ENCODE data around the gene NT5C1B. TPM values are rescaled to one million over a fixed set of nuclear protein-coding genes. Genes with fewer than 3 reads are reported as not detected.

The NT5C1B gene
- total RNA-seq, 1 donor from 2014 or later = not detected

- no peaks in the 10 kb centered on the region for H3K36me3 Mint-ChIP-seq
Observed at GRCh38 chr2:18517386-18517785, 72.0 kb downstream of the NT5C1B start.

GRCh38 chr2:18516112-18516511 is 73.3 kb downstream of the NT5C1B start:
- Histone ChIP-seq H4K20me1 (ENCODE audit: low read depth) (no peaks in the 10 kb centered on the region), H3K9ac (no peak overlapping the region), H3F3A (ENCODE audit: low read depth) (no peaks in the 10 kb centered on the region), H2AFZ (replicated peaks) (no peak overlapping the region), H3K9me3 (ENCODE audit: low read depth) (no peaks in the 10 kb centered on the region), H3K27ac (no peak overlapping the region), H3K4me1 (no peaks in the 10 kb centered on the region), H3K4me3 (no peak overlapping the region), H3K79me2 (ENCODE audit: low read depth) (no peaks in the 10 kb centered on the region), H3K36me3 (no peaks in the 10 kb centered on the region), H3K4me2 (no peak overlapping the region), H3K27me3 (no peaks in the 10 kb centered on the region)
- H3K4me3 Mint-ChIP-seq = no peak overlapping the region
- H3K9me3 Mint-ChIP-seq = no peaks in the 10 kb centered on the region
- peaks cover 8% of the 10 kb centered on the region for H3K4me1 Mint-ChIP-seq
- peak; percentile 53 for DNase-seq (ENCODE audit: low spot score)
- TF ChIP-seq EZH2 (IDR thresholded peaks at IDR 0.05) = no peak
- TF ChIP-seq EZH2phosphoT487 (IDR thresholded peaks at IDR 0.05) = no peak
- no peak for TF ChIP-seq CTCF (IDR thresholded peaks at IDR 0.05)
- H3K36me3 Mint-ChIP-seq = no peaks in the 10 kb centered on the region
- no peak overlapping the region for H3K27ac Mint-ChIP-seq
- peaks cover 6% of the 10 kb centered on the region for H3K27me3 Mint-ChIP-seq (ENCODE audit: insufficient read depth, low read depth)

More at GRCh38 chr2:18517386-18517785, 72.0 kb downstream of the NT5C1B start:
- Histone ChIP-seq H4K20me1 (ENCODE audit: low read depth) (no peaks in the 10 kb centered on the region), H3K4me1 (no peaks in the 10 kb centered on the region), H3K27ac (no peak overlapping the region), H2AFZ (replicated peaks) (no peak overlapping the region), H3F3A (ENCODE audit: low read depth) (no peaks in the 10 kb centered on the region), H3K4me3 (no peak overlapping the region), H3K36me3 (no peaks in the 10 kb centered on the region), H3K9me3 (ENCODE audit: low read depth) (no peaks in the 10 kb centered on the region), H3K27me3 (no peaks in the 10 kb centered on the region), H3K4me2 (no peak overlapping the region), H3K79me2 (ENCODE audit: low read depth) (no peaks in the 10 kb centered on the region), H3K9ac (no peak overlapping the region)
- no peak for TF ChIP-seq EZH2phosphoT487 (IDR thresholded peaks at IDR 0.05)
- TF ChIP-seq CTCF (IDR thresholded peaks at IDR 0.05) = no peak
- no peak for TF ChIP-seq EZH2 (IDR thresholded peaks at IDR 0.05)
- H3K4me1 Mint-ChIP-seq = peaks cover 8% of the 10 kb centered on the region
- H3K27me3 Mint-ChIP-seq (ENCODE audit: insufficient read depth, low read depth) = peaks cover 4% of the 10 kb centered on the region
- H3K27ac Mint-ChIP-seq = no peak overlapping the region
- DNase-seq (ENCODE audit: low spot score) = no peak
- H3K4me3 Mint-ChIP-seq = no peak overlapping the region
- no peaks in the 10 kb centered on the region for H3K9me3 Mint-ChIP-seq

GRCh38 chr2:18514526-18515461 is 74.6 kb downstream of the NT5C1B start:
- Mint-ChIP-seq H3K9me3 (no peaks in the 10 kb centered on the region), H3K27ac (no peak overlapping the region), H3K4me3 (no peak overlapping the region), H3K4me1 (peaks cover 6% of the 10 kb centered on the region), H3K27me3 (ENCODE audit: insufficient read depth, low read depth) (peaks cover 6% of the 10 kb centered on the region), H3K36me3 (no peaks in the 10 kb centered on the region)
- Histone ChIP-seq H3K79me2 (ENCODE audit: low read depth) (no peaks in the 10 kb centered on the region), H2AFZ (replicated peaks) (no peak overlapping the region), H3K9ac (no peak overlapping the region), H3K4me2 (no peak overlapping the region), H3K9me3 (ENCODE audit: low read depth) (no peaks in the 10 kb centered on the region), H3K27ac (no peak overlapping the region), H3K4me1 (no peaks in the 10 kb centered on the region), H4K20me1 (ENCODE audit: low read depth) (no peaks in the 10 kb centered on the region), H3K36me3 (no peaks in the 10 kb centered on the region), H3F3A (ENCODE audit: low read depth) (no peaks in the 10 kb centered on the region), H3K27me3 (no peaks in the 10 kb centered on the region), H3K4me3 (no peak overlapping the region)
- TF ChIP-seq CTCF (IDR thresholded peaks at IDR 0.05) (no peak), EZH2phosphoT487 (IDR thresholded peaks at IDR 0.05) (no peak), EZH2 (IDR thresholded peaks at IDR 0.05) (no peak)
- DNase-seq (ENCODE audit: low spot score) = no peak

Small RNA genes within 50 kb of the gene (small RNA-seq; reads per million reads assigned to genes)
- not detected for gene RNU6-1215P

Other genes with a start within 250 kb of the NT5C1B start
- gene RDH14, start 28.9 kb downstream of the NT5C1B start, total RNA-seq (ENCODE audit: low replicate concordance) = 27.7 and 33.5 TPM in 2 replicates